Endothelial cell of umbilical vein (primary cell): ENCODE measurements around the gene TMEM119.
"Not testable (repeated sequence)": the region's sequence is repeated elsewhere in the genome, so short reads cannot be mapped to it uniquely, and the experiment has no call there.

ENCODE experiments used
- EZH2 ChIP-seq: IDR thresholded peaks from 2 replicates; pipeline ENCODE4 v1.6.1; 2012; ENCODE audit warnings: borderline replicate concordance, low read depth, mild to moderate bottlenecking, moderate library complexity, low read length, inconsistent platforms; ENCODE audit not compliant: severe bottlenecking
- FOS ChIP-seq: IDR thresholded peaks from 2 replicates; pipeline ENCODE4 v1.6.1; 2011; ENCODE audit warnings: mild to moderate bottlenecking, low read length, moderate library complexity, borderline replicate concordance; ENCODE audit not compliant: insufficient read depth
- POLR2A ChIP-seq: IDR thresholded peaks from 2 replicates; pipeline ENCODE4 v1.6.1; 2012; ENCODE audit warnings: low read depth, mild to moderate bottlenecking, control low read depth, low read length
- POLR2AphosphoS5 ChIP-seq: IDR thresholded peaks from 2 replicates; pipeline ENCODE4 v1.6.1; 2012; ENCODE audit warnings: low read depth, mild to moderate bottlenecking, control low read depth, low read length, moderate library complexity; ENCODE audit not compliant: insufficient read depth
- TF ChIP-seq, protein P1 (sequence below), 2 donors: IDR thresholded peaks; 1 replicate in 1 of 2; 2 replicates in 1 of 2; pipeline ENCODE4 v1.5.1; 2011; ENCODE audit warnings: low read length in 2 of 2, mild to moderate bottlenecking in 2 of 2, moderate library complexity in 2 of 2, control low read depth in 1 of 2, inconsistent platforms in 1 of 2, low read depth in 1 of 2; ENCODE audit not compliant: insufficient read depth in 1 of 2; ENCODE audit errors: extremely low read depth in 1 of 2

DNA sequence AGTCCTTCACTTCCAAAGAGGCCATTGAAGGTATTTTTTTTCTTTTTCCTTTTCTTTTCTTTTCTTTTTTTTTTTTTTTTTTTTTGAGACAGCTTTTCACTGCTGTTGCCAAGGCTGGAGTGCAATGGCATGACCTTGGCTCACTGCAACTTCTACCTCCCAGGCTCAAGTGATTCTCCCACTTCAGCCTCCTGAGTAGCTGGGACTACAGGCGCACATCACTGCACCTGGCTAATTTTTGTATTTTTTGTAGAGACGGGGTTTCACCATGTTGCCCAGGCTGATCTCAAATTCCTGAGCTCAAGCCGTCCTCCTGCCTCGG, 21.0 kb upstream of the TMEM119 start:
- TF ChIP-seq POLR2A, FOS, POLR2AphosphoS5, EZH2: not testable (repeated sequence)
- TF ChIP-seq, protein P1, sequence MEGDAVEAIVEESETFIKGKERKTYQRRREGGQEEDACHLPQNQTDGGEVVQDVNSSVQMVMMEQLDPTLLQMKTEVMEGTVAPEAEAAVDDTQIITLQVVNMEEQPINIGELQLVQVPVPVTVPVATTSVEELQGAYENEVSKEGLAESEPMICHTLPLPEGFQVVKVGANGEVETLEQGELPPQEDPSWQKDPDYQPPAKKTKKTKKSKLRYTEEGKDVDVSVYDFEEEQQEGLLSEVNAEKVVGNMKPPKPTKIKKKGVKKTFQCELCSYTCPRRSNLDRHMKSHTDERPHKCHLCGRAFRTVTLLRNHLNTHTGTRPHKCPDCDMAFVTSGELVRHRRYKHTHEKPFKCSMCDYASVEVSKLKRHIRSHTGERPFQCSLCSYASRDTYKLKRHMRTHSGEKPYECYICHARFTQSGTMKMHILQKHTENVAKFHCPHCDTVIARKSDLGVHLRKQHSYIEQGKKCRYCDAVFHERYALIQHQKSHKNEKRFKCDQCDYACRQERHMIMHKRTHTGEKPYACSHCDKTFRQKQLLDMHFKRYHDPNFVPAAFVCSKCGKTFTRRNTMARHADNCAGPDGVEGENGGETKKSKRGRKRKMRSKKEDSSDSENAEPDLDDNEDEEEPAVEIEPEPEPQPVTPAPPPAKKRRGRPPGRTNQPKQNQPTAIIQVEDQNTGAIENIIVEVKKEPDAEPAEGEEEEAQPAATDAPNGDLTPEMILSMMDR (IDR thresholded peaks at IDR 0.05; ENCODE audit: extremely low read depth in 1 of 2, insufficient read depth in 1 of 2, low read depth in 1 of 2, low read length in 2 of 2): not testable (repeated sequence)
